NB4 (cell line): Measurements from ENCODE around the gene POFUT1.

Experiments used
- DNase-seq: peaks from one replicate; pipeline ENCODE4 v3.0.0; 2010; ENCODE audit warnings: low read depth
- H3K4me3 ChIP-seq: one replicate; pipeline ENCODE4 v1.5.1; 2011; ENCODE audit warnings: mild to moderate bottlenecking, low read depth, low read length, moderate library complexity
- MYC ChIP-seq: IDR thresholded peaks from 2 replicates; pipeline ENCODE4 v1.6.1; 2011; ENCODE audit warnings: low read depth, low read length
- POLR2A ChIP-seq: IDR thresholded peaks from 2 replicates; pipeline ENCODE4 v1.6.1; 2011; ENCODE audit warnings: mild to moderate bottlenecking; ENCODE audit not compliant: insufficient read length; ENCODE audit errors: extremely low read depth
- TF ChIP-seq, protein P1 (sequence below): IDR thresholded peaks from 2 replicates; pipeline ENCODE4 v1.6.1; 2011; ENCODE audit warnings: low read depth, low read length
- TF ChIP-seq, protein P2 (sequence below): IDR thresholded peaks from one replicate; pipeline ENCODE4 v1.5.1; 2012; ENCODE audit warnings: low read depth, low read length

POFUT1 gene

DNA sequence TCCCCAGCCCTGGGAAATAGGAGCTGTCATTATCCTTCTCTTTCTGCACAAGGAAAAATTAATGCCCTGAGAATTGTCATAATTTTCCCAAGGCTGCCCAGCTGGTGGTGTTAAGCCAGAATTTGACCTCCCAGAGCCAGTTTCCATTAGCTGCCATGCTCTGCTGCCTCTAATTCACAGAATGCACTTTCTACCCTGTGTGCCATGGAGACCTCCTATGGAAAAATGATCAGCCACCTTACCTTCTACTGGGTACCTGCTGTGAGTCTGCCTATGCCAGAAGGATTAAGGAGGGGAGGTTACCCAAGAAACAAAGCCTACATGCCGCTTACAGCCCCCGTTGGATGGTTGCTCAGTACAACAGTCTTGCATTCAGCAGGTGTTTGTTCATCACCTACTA lies 29.1 kb downstream of the POFUT1 start:
- DNase-seq = no peak
- no peak overlapping the region for H3K4me3 ChIP-seq
- TF ChIP-seq, protein P1, sequence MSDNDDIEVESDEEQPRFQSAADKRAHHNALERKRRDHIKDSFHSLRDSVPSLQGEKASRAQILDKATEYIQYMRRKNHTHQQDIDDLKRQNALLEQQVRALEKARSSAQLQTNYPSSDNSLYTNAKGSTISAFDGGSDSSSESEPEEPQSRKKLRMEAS = no peak
- TF ChIP-seq MYC (no peak), POLR2A (no peak)
- TF ChIP-seq, protein P2, sequence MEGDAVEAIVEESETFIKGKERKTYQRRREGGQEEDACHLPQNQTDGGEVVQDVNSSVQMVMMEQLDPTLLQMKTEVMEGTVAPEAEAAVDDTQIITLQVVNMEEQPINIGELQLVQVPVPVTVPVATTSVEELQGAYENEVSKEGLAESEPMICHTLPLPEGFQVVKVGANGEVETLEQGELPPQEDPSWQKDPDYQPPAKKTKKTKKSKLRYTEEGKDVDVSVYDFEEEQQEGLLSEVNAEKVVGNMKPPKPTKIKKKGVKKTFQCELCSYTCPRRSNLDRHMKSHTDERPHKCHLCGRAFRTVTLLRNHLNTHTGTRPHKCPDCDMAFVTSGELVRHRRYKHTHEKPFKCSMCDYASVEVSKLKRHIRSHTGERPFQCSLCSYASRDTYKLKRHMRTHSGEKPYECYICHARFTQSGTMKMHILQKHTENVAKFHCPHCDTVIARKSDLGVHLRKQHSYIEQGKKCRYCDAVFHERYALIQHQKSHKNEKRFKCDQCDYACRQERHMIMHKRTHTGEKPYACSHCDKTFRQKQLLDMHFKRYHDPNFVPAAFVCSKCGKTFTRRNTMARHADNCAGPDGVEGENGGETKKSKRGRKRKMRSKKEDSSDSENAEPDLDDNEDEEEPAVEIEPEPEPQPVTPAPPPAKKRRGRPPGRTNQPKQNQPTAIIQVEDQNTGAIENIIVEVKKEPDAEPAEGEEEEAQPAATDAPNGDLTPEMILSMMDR = no peak

DNA sequence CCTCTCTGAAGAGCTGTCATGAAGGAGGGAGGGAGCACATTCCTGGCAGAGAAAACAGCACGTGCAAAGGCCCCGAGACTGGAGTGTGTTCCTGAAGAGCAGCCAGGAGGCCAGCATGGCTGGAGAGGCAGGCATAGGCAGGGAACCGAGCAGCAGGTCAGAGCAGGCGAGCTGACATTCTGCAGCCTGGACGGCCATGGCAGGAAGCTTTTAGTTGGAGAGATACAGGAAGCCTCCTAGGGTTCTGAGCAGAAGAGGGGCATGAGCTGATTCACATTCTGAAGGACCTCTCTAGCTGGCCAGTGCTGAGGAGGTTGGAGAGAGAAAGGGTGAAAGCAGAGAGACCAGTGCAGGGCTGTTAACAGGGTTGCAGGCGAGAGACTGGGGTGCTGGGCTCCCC lies 29.7 kb downstream of the POFUT1 start:
- no peak for TF ChIP-seq POLR2A
- TF ChIP-seq MYC = no peak
- TF ChIP-seq, protein P1 = no peak
- DNase-seq = peak; percentile 14
- no peak overlapping the region for H3K4me3 ChIP-seq

DNA sequence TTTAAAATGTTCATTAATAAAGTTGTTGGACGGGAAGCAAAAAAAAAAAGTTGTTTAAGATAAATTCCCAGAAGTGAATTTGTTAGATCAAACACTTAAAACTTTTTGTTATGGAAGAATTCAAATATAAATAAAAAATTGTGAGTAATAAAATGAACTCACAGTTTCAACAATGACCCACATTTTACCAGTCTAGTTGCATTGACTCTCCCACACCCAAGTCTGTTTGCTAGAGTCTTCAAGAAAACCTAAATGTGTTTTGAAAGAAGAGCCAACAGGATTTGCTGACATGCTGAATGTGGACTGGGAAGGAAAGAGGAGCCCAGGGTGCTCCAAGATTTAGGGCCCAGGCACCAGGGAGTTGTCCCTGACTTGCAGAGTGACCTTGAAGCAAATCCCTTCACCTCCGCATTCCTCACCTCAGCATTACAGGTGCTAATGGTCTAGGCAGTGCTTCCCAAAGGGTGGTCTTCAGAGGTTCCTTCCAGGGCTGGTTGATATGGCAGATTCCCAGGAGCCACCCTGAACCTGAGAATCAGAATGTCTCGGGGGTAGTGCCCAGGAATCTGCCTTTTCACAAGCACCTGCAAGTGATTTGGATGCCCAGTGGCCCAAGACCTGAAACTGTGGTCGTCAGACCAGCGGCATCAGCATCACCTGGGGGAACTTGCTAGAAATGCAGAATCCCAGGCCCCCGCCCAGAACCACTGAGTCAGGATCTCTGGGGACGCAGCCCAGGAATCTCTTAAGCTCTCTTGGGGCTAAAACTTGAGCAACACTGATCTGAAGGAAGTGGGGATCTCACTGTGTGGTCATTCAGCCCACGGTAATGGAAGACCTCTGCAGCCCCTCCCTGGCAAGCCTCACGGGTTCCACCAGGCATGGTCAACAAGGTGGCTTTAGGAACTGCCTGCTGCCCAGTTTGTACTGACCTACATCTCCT lies 31.1 kb downstream of the POFUT1 start:
- TF ChIP-seq POLR2A = no peak
- TF ChIP-seq, protein P1 = no peak
- TF ChIP-seq MYC = no peak
- TF ChIP-seq, protein P2 = no peak
- DNase-seq = peak; percentile 64

DNA sequence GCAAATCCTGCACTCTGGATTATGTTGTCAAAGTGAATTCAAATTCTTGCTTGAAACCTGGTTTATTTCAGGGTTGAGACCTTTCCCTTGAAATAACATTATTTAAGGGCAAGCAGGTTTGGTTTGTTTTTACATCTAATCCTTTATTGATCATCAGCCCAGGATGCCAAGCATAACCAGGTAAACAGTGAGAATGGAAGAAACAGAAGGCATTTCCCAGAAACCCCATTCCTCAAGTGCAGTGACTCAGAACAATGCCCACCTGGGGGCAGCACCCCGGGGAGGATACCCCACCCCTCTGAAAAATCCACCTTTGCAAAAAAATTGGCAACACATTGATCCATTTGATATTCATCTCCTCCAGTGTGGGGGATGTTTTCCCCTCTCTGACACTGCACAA lies 32.5 kb downstream of the POFUT1 start:
- DNase-seq = no peak
- no peak overlapping the region for H3K4me3 ChIP-seq
- TF ChIP-seq, protein P2 = peak; percentile 6
- TF ChIP-seq, protein P1 = no peak
- no peak for TF ChIP-seq MYC

More for the DNA sequence above, 31.1 kb downstream of the POFUT1 start:
- H3K4me3 ChIP-seq = no peak overlapping the region

DNA sequence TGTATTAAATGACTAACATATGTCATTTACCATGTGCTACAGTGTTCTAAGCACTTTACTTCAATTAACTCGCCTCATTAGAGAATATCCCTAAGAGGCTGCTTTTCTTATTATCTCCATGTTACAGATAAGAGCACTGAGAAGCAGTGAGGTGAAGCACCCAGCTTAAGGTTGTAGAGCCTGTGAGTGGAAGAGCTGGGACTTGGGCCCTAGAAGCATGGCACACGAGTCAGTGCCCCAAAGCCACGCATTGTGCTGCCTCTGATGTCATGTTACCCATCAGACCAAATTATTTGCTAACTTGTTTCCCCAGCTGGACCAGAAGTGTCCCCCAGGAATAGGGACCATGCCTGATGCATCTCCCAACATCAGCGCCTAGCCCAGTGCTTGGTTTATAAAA lies 34.1 kb downstream of the POFUT1 start:
- DNase-seq = peak; percentile 15
- H3K4me3 ChIP-seq = no peak overlapping the region
- TF ChIP-seq MYC (no peak), POLR2A (no peak)
- TF ChIP-seq, protein P2 = no peak
- TF ChIP-seq, protein P1 = no peak

DNA sequence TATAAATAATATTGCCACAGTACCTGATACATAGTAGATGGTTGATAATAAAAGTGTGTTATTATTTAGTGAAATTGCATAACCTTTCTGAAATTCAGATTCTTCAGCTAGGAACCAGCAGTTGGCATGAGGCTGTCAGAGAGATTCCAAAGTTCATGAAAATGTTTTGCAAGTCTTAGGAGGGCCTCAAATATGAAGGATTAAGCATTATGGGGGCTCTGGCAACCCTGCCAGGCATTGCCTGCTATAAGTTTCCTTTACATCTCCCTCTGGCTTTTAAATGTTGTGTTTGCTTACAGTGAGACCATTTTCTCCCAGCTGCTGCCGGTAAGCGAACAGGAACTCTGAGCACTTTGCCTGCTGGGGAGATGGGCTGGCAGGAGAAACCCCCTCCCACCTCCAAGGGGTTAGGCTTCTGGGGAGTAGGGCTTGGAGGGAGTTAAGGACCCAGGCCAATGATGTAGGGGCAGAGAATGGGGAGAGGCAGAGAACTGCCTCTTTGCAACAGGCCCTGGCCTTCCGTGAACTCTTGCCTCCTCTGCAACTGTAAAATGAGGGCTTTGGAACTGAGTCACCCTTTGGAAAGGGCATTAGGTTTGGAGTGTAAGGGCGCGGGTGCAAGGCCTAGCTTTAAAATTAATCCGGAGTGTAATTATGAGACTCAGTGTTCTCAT lies 36.6 kb downstream of the POFUT1 start:
- DNase-seq = no peak
- H3K4me3 ChIP-seq = no peak overlapping the region
- no peak for TF ChIP-seq MYC
- TF ChIP-seq POLR2A = no peak
- TF ChIP-seq, protein P1 = no peak
- TF ChIP-seq, protein P2 = no peak
